GM12875 (cell line): ENCODE measurements around the gene GOLPH3L.

Experiments
- H3K4me3 ChIP-seq: one replicate; pipeline ENCODE4 v1.5.1; 2011; ENCODE audit warnings: low read depth, low read length, control low read depth
- CTCF ChIP-seq: IDR thresholded peaks from 2 replicates; pipeline ENCODE4 v1.5.1; 2011; ENCODE audit warnings: low read depth, mild to moderate bottlenecking, control low read depth, inconsistent platforms, low read length, moderate library complexity, borderline replicate concordance; ENCODE audit not compliant: insufficient read depth

GOLPH3L gene

GRCh38 chr1:150708595-150708994 lies 11.6 kb upstream of the GOLPH3L start:
- no peak overlapping the region for H3K4me3 ChIP-seq
- TF ChIP-seq CTCF: no peak

GRCh38 chr1:150706091-150706490 lies 9.1 kb upstream of the GOLPH3L start:
- no peak for TF ChIP-seq CTCF
- H3K4me3 ChIP-seq: no peak overlapping the region

GRCh38 chr1:150703427-150703826 lies 6.5 kb upstream of the GOLPH3L start:
- no peak overlapping the region for H3K4me3 ChIP-seq
- TF ChIP-seq CTCF: no peak

- peak overlapping the region; percentile 59 for H3K4me3 ChIP-seq
- no peak for TF ChIP-seq CTCF
Measured at GRCh38 chr1:150696590-150696989, 364 bp downstream of the GOLPH3L start.

- TF ChIP-seq CTCF: no peak
Measured at GRCh38 chr1:150696162-150696561, 792 bp downstream of the GOLPH3L start.

GRCh38 chr1:150695561-150695960 lies 1.4 kb downstream of the GOLPH3L start:
- no peak for TF ChIP-seq CTCF
- H3K4me3 ChIP-seq: no peak overlapping the region

More at GRCh38 chr1:150696162-150696561, 792 bp downstream of the GOLPH3L start:
- peak overlapping the region; percentile 59 for H3K4me3 ChIP-seq

- no peak for TF ChIP-seq CTCF
- no peak overlapping the region for H3K4me3 ChIP-seq
Measured at GRCh38 chr1:150692720-150693119, 4.2 kb downstream of the GOLPH3L start.
